OCI-LY1 (cell line): Measurements from ENCODE around the gene MACROD2.

Source experiments
- H2AFZ ChIP-seq: fragments of 200-600 bp; sonication (generic), shearing (Covaris generic); 2 replicates; pipeline ENCODE4 v1.6.0; 2014; ENCODE audit warnings: antibody characterized with exemption, mild to moderate bottlenecking, low read length
- H3F3A ChIP-seq: fragments of 200-600 bp; sonication (generic), shearing (Covaris generic); 2 replicates; pipeline ENCODE4 v1.6.0; 2014; ENCODE audit warnings: mild to moderate bottlenecking, antibody characterized with exemption, low read length, moderate library complexity; ENCODE audit not compliant: insufficient read depth
- H3K27ac ChIP-seq: fragments of 200-600 bp; sonication (generic); 2 replicates; pipeline ENCODE4 v1.5.1; 2014; ENCODE audit warnings: low read length, mixed run types, mild to moderate bottlenecking, low read depth; ENCODE audit not compliant: poor library complexity, severe bottlenecking
- H3K27me3 ChIP-seq: fragments of 200-600 bp; sonication (generic); 2 replicates; pipeline ENCODE4 v1.6.0; 2014; ENCODE audit warnings: antibody characterized with exemption, mild to moderate bottlenecking, low read length, moderate library complexity; ENCODE audit not compliant: insufficient read depth
- H3K36me3 ChIP-seq: fragments of 200-600 bp; sonication (generic); 2 replicates; pipeline ENCODE4 v1.6.1; 2014; ENCODE audit warnings: mild to moderate bottlenecking, antibody characterized with exemption, low read length, moderate library complexity, mixed read lengths; ENCODE audit not compliant: insufficient read depth
- H3K4me1 ChIP-seq: fragments of 200-600 bp; sonication (generic); 2 replicates; pipeline ENCODE4 v1.5.1; 2014; ENCODE audit warnings: mild to moderate bottlenecking, low read length, moderate library complexity; ENCODE audit not compliant: insufficient read depth, severe bottlenecking
- H3K4me2 ChIP-seq: fragments of 200-600 bp; sonication (generic), shearing (Covaris generic); 2 replicates; pipeline ENCODE4 v1.6.1; 2014; ENCODE audit warnings: low read length
- H3K4me3 ChIP-seq: fragments of 200-600 bp; sonication (generic); 2 replicates; pipeline ENCODE4 v1.5.1; 2014; ENCODE audit warnings: low read length, low read depth, mild to moderate bottlenecking, mixed read lengths; ENCODE audit not compliant: poor library complexity, severe bottlenecking
- H3K79me2 ChIP-seq: fragments of 200-600 bp; shearing (Covaris generic); 2 replicates; pipeline ENCODE4 v1.6.1; 2016; ENCODE audit warnings: mixed run types, low read length, mixed read lengths; ENCODE audit not compliant: insufficient read depth
- H3K9ac ChIP-seq: fragments of 200-600 bp; sonication (generic), shearing (Covaris generic); 2 replicates; pipeline ENCODE4 v1.6.1; 2014; ENCODE audit warnings: mild to moderate bottlenecking, low read length, mixed read lengths
- H3K9me2 ChIP-seq: fragments of 200-600 bp; sonication (generic), shearing (Covaris generic); 2 replicates; pipeline ENCODE4 v1.6.1; 2014; ENCODE audit warnings: low read depth, mild to moderate bottlenecking, low read length, mixed read lengths
- H3K9me3 ChIP-seq: fragments of 200-600 bp; shearing (Covaris generic); 2 replicates; pipeline ENCODE4 v1.6.1; 2014; ENCODE audit warnings: low read length, mixed read lengths
- H4K20me1 ChIP-seq: fragments of 200-600 bp; sonication (generic), shearing (Covaris generic); 2 replicates; pipeline ENCODE4 v1.6.0; 2016; ENCODE audit warnings: mild to moderate bottlenecking, low read length; ENCODE audit not compliant: insufficient read depth
- EZH2 ChIP-seq: fragments of 200-600 bp; sonication (generic), shearing (Covaris generic); IDR thresholded peaks from 2 replicates; pipeline ENCODE4 v1.8.0; 2017; ENCODE audit warnings: borderline replicate concordance, mixed run types, mild to moderate bottlenecking, antibody characterized with exemption, low read length, moderate library complexity, mixed read lengths
- TF ChIP-seq, protein P1 (sequence below): fragments of 200-600 bp; sonication (generic), shearing (Covaris generic); IDR thresholded peaks from 2 replicates; pipeline ENCODE4 v1.5.1; 2017; ENCODE audit warnings: mild to moderate bottlenecking, antibody characterized with exemption, low read length, moderate library complexity, mixed read lengths

MACROD2 gene

GRCh38 chr20:14199111-14199510 lies 203.8 kb downstream of the MACROD2 start:
- Histone ChIP-seq H3K4me2 (no peak overlapping the region), H3K4me1 (no peaks in the 10 kb centered on the region), H2AFZ (no peak overlapping the region), H3K9ac (no peak overlapping the region), H4K20me1 (no peaks in the 10 kb centered on the region), H3F3A (no peaks in the 10 kb centered on the region), H3K9me2 (no peaks in the 10 kb centered on the region), H3K4me3 (no peak overlapping the region), H3K79me2 (no peaks in the 10 kb centered on the region), H3K27ac (no peak overlapping the region), H3K9me3 (no peaks in the 10 kb centered on the region), H3K27me3 (no peaks in the 10 kb centered on the region), H3K36me3 (no peaks in the 10 kb centered on the region)
- TF ChIP-seq, protein P1, sequence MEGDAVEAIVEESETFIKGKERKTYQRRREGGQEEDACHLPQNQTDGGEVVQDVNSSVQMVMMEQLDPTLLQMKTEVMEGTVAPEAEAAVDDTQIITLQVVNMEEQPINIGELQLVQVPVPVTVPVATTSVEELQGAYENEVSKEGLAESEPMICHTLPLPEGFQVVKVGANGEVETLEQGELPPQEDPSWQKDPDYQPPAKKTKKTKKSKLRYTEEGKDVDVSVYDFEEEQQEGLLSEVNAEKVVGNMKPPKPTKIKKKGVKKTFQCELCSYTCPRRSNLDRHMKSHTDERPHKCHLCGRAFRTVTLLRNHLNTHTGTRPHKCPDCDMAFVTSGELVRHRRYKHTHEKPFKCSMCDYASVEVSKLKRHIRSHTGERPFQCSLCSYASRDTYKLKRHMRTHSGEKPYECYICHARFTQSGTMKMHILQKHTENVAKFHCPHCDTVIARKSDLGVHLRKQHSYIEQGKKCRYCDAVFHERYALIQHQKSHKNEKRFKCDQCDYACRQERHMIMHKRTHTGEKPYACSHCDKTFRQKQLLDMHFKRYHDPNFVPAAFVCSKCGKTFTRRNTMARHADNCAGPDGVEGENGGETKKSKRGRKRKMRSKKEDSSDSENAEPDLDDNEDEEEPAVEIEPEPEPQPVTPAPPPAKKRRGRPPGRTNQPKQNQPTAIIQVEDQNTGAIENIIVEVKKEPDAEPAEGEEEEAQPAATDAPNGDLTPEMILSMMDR, result no peak
- TF ChIP-seq EZH2, result no peak

GRCh38 chr20:14203657-14204056 lies 208.3 kb downstream of the MACROD2 start:
- H3K27me3 ChIP-seq, result no peaks in the 10 kb centered on the region
- no peaks in the 10 kb centered on the region for H3F3A ChIP-seq
- H3K4me2 ChIP-seq, result no peak overlapping the region
- no peaks in the 10 kb centered on the region for H4K20me1 ChIP-seq
- no peak overlapping the region for H3K4me3 ChIP-seq
- H3K9me2 ChIP-seq, result no peaks in the 10 kb centered on the region
- no peaks in the 10 kb centered on the region for H3K9me3 ChIP-seq
- no peaks in the 10 kb centered on the region for H3K36me3 ChIP-seq
- no peak overlapping the region for H3K27ac ChIP-seq
- TF ChIP-seq, protein P1, result no peak
- no peak for TF ChIP-seq EZH2
- H3K9ac ChIP-seq, result no peak overlapping the region
- H3K4me1 ChIP-seq, result no peaks in the 10 kb centered on the region
- no peaks in the 10 kb centered on the region for H3K79me2 ChIP-seq
- no peak overlapping the region for H2AFZ ChIP-seq

- Histone ChIP-seq H3K9ac (no peak overlapping the region), H3K79me2 (no peaks in the 10 kb centered on the region), H3K9me2 (no peaks in the 10 kb centered on the region), H4K20me1 (no peaks in the 10 kb centered on the region), H3K4me3 (no peak overlapping the region), H2AFZ (no peak overlapping the region), H3K4me2 (no peak overlapping the region), H3F3A (no peaks in the 10 kb centered on the region), H3K4me1 (no peaks in the 10 kb centered on the region), H3K36me3 (no peaks in the 10 kb centered on the region), H3K9me3 (no peaks in the 10 kb centered on the region), H3K27me3 (no peaks in the 10 kb centered on the region), H3K27ac (no peak overlapping the region)
- TF ChIP-seq EZH2, result no peak
- TF ChIP-seq, protein P1, result no peak
Measured at GRCh38 chr20:14207591-14207990, 212.3 kb downstream of the MACROD2 start.
